CD14-positive monocyte (primary cell): Measurements from ENCODE around the gene OLFM2. TPM values are rescaled to one million over a fixed set of nuclear protein-coding genes. Genes with fewer than 3 reads are reported as not detected.

ENCODE experiments used
- DNase-seq, 3 donors: peaks; one replicate each; pipeline ENCODE4 v3.0.0-alpha.2; 2011 to 2022
- H2AFZ ChIP-seq: 2 replicates; pipeline ENCODE4 v1.6.0; 2012; ENCODE audit warnings: mild to moderate bottlenecking, low read depth, low read length, inconsistent platforms; ENCODE audit not compliant: insufficient read depth, poor library complexity, severe bottlenecking
- H3K27ac ChIP-seq, 2 donors: 1 replicate in 1 of 2; 2 replicates in 1 of 2; pipeline ENCODE4 v1.5.1; 2012 to 2013; ENCODE audit warnings: low read length in 2 of 2, control low read depth in 1 of 2, inconsistent platforms in 1 of 2, low read depth in 1 of 2, mild to moderate bottlenecking in 1 of 2
- H3K27me3 ChIP-seq, 2 donors: one replicate each; pipeline versions ENCODE4 v1.6.0 to v1.6.1; 2011 to 2013; ENCODE audit warnings: low read length in 2 of 2; ENCODE audit not compliant: control insufficient read depth in 2 of 2, insufficient read depth in 2 of 2
- H3K36me3 ChIP-seq, 2 donors: replicated peaks in 1 of 2; 1 replicate in 1 of 2; 2 replicates in 1 of 2; pipeline versions ENCODE4 v1.5.1 to v1.6.1; 2012 to 2013; ENCODE audit warnings: low read length in 2 of 2, control low read depth in 1 of 2, inconsistent platforms in 1 of 2, mild to moderate bottlenecking in 1 of 2; ENCODE audit not compliant: insufficient read depth in 2 of 2, control insufficient read depth in 1 of 2
- H3K4me1 ChIP-seq, 2 donors: 1 replicate in 1 of 2; 2 replicates in 1 of 2; pipeline versions ENCODE4 v1.5.1 to v1.6.1; 2012 to 2013; ENCODE audit warnings: low read length in 2 of 2, control low read depth in 1 of 2, inconsistent platforms in 1 of 2, mild to moderate bottlenecking in 1 of 2, moderate library complexity in 1 of 2; ENCODE audit not compliant: insufficient read depth in 2 of 2, control insufficient read depth in 1 of 2
- H3K4me2 ChIP-seq: replicated peaks from 2 replicates; pipeline ENCODE3; 2012; ENCODE audit warnings: low read length, moderate library complexity, mild to moderate bottlenecking; ENCODE audit not compliant: poor library complexity, severe bottlenecking; ENCODE audit errors: extremely low read depth
- H3K4me3 ChIP-seq, 3 experiments: fragments of 200-600 bp in 1 of 3; sonication (generic) in 1 of 3; replicated peaks in 1 of 3; 1 replicate in 2 of 3; 2 replicates in 1 of 3; pipeline ENCODE4 v1.5.1; 2011 to 2013; ENCODE audit warnings: low read length in 3 of 3, mild to moderate bottlenecking in 3 of 3, control low read depth in 2 of 3, low read depth in 2 of 3, inconsistent platforms in 1 of 3, moderate library complexity in 1 of 3
- H3K79me2 ChIP-seq: 2 replicates; pipeline ENCODE4 v1.6.0; 2012; ENCODE audit warnings: mild to moderate bottlenecking, control low read depth, inconsistent platforms, low read length, moderate library complexity; ENCODE audit not compliant: insufficient read depth
- H3K9ac ChIP-seq: 2 replicates; pipeline ENCODE4 v1.6.0; 2017; ENCODE audit warnings: low read length, mild to moderate bottlenecking; ENCODE audit not compliant: insufficient read depth, poor library complexity, severe bottlenecking
- H3K9me3 ChIP-seq, 2 donors: replicated peaks in 1 of 2; 1 replicate in 1 of 2; 2 replicates in 1 of 2; pipeline versions ENCODE4 v1.5.1 to v1.6.1; 2012 to 2013; ENCODE audit warnings: low read length in 2 of 2, control low read depth in 1 of 2; ENCODE audit not compliant: control insufficient read depth in 1 of 2, insufficient read depth in 1 of 2
- H4K20me1 ChIP-seq: 2 replicates; pipeline ENCODE4 v1.6.0; 2012; ENCODE audit warnings: mild to moderate bottlenecking, low read length, control low read depth, moderate library complexity; ENCODE audit not compliant: insufficient read depth
- H3K27ac Mint-ChIP-seq, 7 donors: one replicate each; pipeline ENCODE4 v1.8.0; 2020; ENCODE audit warnings: mild to moderate bottlenecking in 7 of 7, mixed read lengths in 7 of 7, moderate library complexity in 6 of 7, inconsistent platforms in 2 of 7
- H3K27me3 Mint-ChIP-seq, 3 donors: one replicate each; pipeline ENCODE4 v1.8.0; 2021 to 2022; ENCODE audit warnings: low read depth in 3 of 3, mild to moderate bottlenecking in 3 of 3, mixed read lengths in 3 of 3, moderate library complexity in 3 of 3, inconsistent platforms in 1 of 3
- H3K36me3 Mint-ChIP-seq, 2 donors: one replicate each; pipeline ENCODE4 v1.8.0; 2020; ENCODE audit warnings: mixed read lengths in 2 of 2, inconsistent platforms in 1 of 2, mild to moderate bottlenecking in 1 of 2
- H3K4me1 Mint-ChIP-seq: one replicate; pipeline ENCODE4 v1.8.0; 2020; ENCODE audit warnings: mild to moderate bottlenecking, mixed read lengths
- H3K4me3 Mint-ChIP-seq, 2 donors: one replicate each; pipeline ENCODE4 v1.8.0; 2020; ENCODE audit warnings: mild to moderate bottlenecking in 2 of 2, mixed read lengths in 2 of 2, moderate library complexity in 1 of 2
- H3K9me3 Mint-ChIP-seq, 7 donors: one replicate each; pipeline ENCODE4 v1.8.0; 2020 to 2022; ENCODE audit warnings: mixed read lengths in 7 of 7, mild to moderate bottlenecking in 6 of 7, moderate library complexity in 6 of 7, inconsistent platforms in 2 of 7
- WGBS: methylation state at CpG from one replicate; pipeline ENCODE4 v1.1.5; 2013; ENCODE audit warnings: missing lambda C conversion rate; ENCODE audit not compliant: insufficient coverage; 5-methylcytosine and 5-hydroxymethylcytosine counted together
- intact Hi-C, 2 donors: fragments of 100-400 bp; cut with micrococcal nuclease; formaldehyde crosslinking; loops; one replicate each; pipeline versions ENCODE4 v1.15.0 to v1.15.1; 2023
- polyA plus RNA-seq, 3 donors: library from polyadenylated mRNA; depleted of rRNA in 1 of 3; unstranded in 2 of 3; stranded (reverse) in 1 of 3; fragments of 300-500 nt in 2 of 3; fragments of >200 nt in 1 of 3; fragmentation: Illumina TruSeq in 2 of 3; gene quantifications; 1 replicate in 2 of 3; 2 replicates in 1 of 3; pipeline ENCODE4 v1.2.3, GENCODE V29; 2012 to 2021
- TF ChIP-seq, protein P1 (sequence below): fragments of 200-600 bp; IDR thresholded peaks from one replicate; pipeline ENCODE4 v1.8.0; 2022; ENCODE audit warnings: antibody characterized with exemption, mild to moderate bottlenecking

The OLFM2 gene
- polyA plus RNA-seq, 3 donors = not detected

DNA sequence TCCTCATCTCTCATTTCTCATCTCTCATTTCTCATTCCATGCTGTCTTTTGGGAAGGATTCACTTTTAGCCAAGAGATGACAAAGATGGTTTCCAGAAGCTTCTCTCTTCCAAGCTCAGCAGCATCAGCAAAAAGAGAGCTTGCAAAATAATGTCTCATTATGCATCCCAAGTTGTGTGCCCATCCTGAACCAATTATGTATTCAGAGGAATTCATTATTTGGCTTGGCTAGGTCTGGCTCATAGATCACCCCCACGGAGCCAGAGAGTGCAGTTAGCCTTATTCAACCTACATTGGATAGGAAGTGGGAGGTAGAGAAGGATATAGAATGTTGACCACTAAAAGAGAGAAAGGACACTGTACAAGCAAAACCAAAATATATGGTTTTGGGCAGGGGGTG is 5.4 kb upstream of the OLFM2 start:
- WGBS = no CpG with 5 or more reads among the region's 1 CpG
- Histone ChIP-seq H3K27me3 (peaks cover 5 to 16% of the 10 kb centered on the region in 2 donors), H3K36me3 (no peaks in the 10 kb centered on the region), H3K4me2 (no peak overlapping the region), H3K27ac (no peak overlapping the region), H3K9me3 (peaks cover 0 to 12% of the 10 kb centered on the region in 2 donors), H3K4me1 (no peaks in the 10 kb centered on the region), H4K20me1 (no peaks in the 10 kb centered on the region), H3K79me2 (no peaks in the 10 kb centered on the region), H3K4me3 (no peak overlapping the region), H3K9ac (no peak overlapping the region), H2AFZ (no peak overlapping the region)
- TF ChIP-seq, protein P1, sequence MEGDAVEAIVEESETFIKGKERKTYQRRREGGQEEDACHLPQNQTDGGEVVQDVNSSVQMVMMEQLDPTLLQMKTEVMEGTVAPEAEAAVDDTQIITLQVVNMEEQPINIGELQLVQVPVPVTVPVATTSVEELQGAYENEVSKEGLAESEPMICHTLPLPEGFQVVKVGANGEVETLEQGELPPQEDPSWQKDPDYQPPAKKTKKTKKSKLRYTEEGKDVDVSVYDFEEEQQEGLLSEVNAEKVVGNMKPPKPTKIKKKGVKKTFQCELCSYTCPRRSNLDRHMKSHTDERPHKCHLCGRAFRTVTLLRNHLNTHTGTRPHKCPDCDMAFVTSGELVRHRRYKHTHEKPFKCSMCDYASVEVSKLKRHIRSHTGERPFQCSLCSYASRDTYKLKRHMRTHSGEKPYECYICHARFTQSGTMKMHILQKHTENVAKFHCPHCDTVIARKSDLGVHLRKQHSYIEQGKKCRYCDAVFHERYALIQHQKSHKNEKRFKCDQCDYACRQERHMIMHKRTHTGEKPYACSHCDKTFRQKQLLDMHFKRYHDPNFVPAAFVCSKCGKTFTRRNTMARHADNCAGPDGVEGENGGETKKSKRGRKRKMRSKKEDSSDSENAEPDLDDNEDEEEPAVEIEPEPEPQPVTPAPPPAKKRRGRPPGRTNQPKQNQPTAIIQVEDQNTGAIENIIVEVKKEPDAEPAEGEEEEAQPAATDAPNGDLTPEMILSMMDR = no peak
- intact Hi-C loops = no loop called here
- Mint-ChIP-seq H3K9me3 (peaks cover 8 to 19% (median 14%) of the 10 kb centered on the region in 7 donors), H3K36me3 (peaks cover 2% of the 10 kb centered on the region in 2 donors), H3K4me3 (no peak overlapping the region), H3K4me1 (peaks cover 10% of the 10 kb centered on the region), H3K27ac (no peak overlapping the region), H3K27me3 (peaks cover 25 to 28% (median 27%) of the 10 kb centered on the region in 3 donors)
- no peak for DNase-seq

DNA sequence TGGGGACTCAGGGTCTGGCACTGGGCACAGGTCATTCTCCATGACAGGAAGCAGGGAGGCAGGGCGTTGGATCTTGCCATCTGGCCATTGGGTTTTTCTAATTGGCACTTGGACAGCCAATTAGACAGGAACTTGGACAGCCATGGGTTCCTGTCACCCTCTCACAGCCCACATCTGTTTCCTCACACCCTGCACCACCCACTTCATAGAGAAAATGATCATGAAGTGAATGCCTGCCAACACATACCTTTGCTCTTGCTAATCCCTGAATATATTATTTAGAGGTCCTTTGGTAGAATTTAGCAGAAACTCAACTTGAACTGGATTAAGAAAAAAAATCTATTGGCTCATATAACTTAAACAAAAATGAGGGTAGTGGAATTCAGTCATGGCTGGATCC is 4.9 kb upstream of the OLFM2 start:
- Histone ChIP-seq H3K36me3 (no peaks in the 10 kb centered on the region), H3K9me3 (peaks cover 0 to 14% of the 10 kb centered on the region in 2 donors), H3K4me1 (no peaks in the 10 kb centered on the region), H2AFZ (no peak overlapping the region), H4K20me1 (no peaks in the 10 kb centered on the region), H3K4me3 (no peak overlapping the region), H3K4me2 (no peak overlapping the region), H3K27me3 (peaks cover 7 to 18% of the 10 kb centered on the region in 2 donors), H3K27ac (no peak overlapping the region), H3K79me2 (no peaks in the 10 kb centered on the region), H3K9ac (no peak overlapping the region)
- H3K27me3 Mint-ChIP-seq = peaks cover 26 to 30% (median 30%) of the 10 kb centered on the region in 3 donors
- 83% methylated on average over 1 of the region's 1 CpG for WGBS
- H3K27ac Mint-ChIP-seq = no peak overlapping the region
- TF ChIP-seq, protein P1 = no peak
- no peak for DNase-seq
- H3K36me3 Mint-ChIP-seq = peaks cover 2 to 3% of the 10 kb centered on the region in 2 donors
- H3K4me1 Mint-ChIP-seq = peaks cover 11% of the 10 kb centered on the region
- no peak overlapping the region for H3K4me3 Mint-ChIP-seq
- intact Hi-C loops = no loop called here
- peaks cover 8 to 19% (median 14%) of the 10 kb centered on the region in 7 donors for H3K9me3 Mint-ChIP-seq
